ENCODE results near the gene PTCD1. TPM values are rescaled to one million over a fixed set of nuclear protein-coding genes. Genes with fewer than 3 reads are reported as not detected.
A peak's percentile ranks its signal among the peaks of the same experiment; 100 is the strongest.

The PTCD1 gene
- total and polyA plus RNA-seq, 9 of the 15 experiments (the other 6 are each of a cell fraction or from before 2014, with no cell fraction given) = 0.46 to 17.1 (median 6.2) TPM

GRCh38 chr7:99437946-99438572, 539 bp downstream of the PTCD1 start (continued):
- TF ChIP-seq, protein P1, sequence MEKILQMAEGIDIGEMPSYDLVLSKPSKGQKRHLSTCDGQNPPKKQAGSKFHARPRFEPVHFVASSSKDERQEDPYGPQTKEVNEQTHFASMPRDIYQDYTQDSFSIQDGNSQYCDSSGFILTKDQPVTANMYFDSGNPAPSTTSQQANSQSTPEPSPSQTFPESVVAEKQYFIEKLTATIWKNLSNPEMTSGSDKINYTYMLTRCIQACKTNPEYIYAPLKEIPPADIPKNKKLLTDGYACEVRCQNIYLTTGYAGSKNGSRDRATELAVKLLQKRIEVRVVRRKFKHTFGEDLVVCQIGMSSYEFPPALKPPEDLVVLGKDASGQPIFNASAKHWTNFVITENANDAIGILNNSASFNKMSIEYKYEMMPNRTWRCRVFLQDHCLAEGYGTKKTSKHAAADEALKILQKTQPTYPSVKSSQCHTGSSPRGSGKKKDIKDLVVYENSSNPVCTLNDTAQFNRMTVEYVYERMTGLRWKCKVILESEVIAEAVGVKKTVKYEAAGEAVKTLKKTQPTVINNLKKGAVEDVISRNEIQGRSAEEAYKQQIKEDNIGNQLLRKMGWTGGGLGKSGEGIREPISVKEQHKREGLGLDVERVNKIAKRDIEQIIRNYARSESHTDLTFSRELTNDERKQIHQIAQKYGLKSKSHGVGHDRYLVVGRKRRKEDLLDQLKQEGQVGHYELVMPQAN (IDR thresholded peaks at IDR 0.05; ENCODE audit: borderline replicate concordance) = peak; percentile 65
- TF ChIP-seq ADNP (tag; IDR thresholded peaks at IDR 0.05) = peak; percentile 85
- TF ChIP-seq RCOR1 (IDR thresholded peaks at IDR 0.05; ENCODE audit: borderline replicate concordance in 1 of 2, low read depth in 2 of 2, low read length in 2 of 2) = 0 out of 4 replicates have a peak, but pooled peaks of 1 of the 2 experiments have one; percentile 14
- no peak for TF ChIP-seq U2AF1 (optimal IDR thresholded peaks at IDR 0.05; ENCODE audit: low read depth, low read length)
- 0 out of 2 replicates have a peak, but pooled peaks have one; percentile 7 for TF ChIP-seq DPF2 (IDR thresholded peaks at IDR 0.05)
- TF ChIP-seq NFE2 (IDR thresholded peaks at IDR 0.05; ENCODE audit: low read depth) = no peak
- TF ChIP-seq ZNF121 (CRISPR knock-in tag; conservative IDR thresholded peaks at IDR 0.05) = 0 out of 2 replicates have a peak, but pooled peaks have one; percentile 36
- 0 out of 2 replicates have a peak, but pooled peaks have one; percentile 5 for TF ChIP-seq TCF7 (IDR thresholded peaks at IDR 0.05; ENCODE audit: borderline replicate concordance)
- peak; percentile 3; the same call in 1 of the 2 replicates for TF ChIP-seq NFIC (IDR thresholded peaks at IDR 0.05)
- TF ChIP-seq ETS2 (tag; IDR thresholded peaks at IDR 0.05; ENCODE audit: borderline replicate concordance, poor library complexity, severe bottlenecking) = no peak
- no peak for TF ChIP-seq E2F3 (CRISPR knock-in tag; IDR thresholded peaks at IDR 0.05)
- peak in 1 of 2 experiments; percentile 60; a peak in 1 of 4 replicates for TF ChIP-seq ARNT (IDR thresholded peaks at IDR 0.05)
- 0 out of 2 replicates have a peak, but pooled peaks have one; percentile 49 for TF ChIP-seq ZBTB43 (CRISPR knock-in tag; IDR thresholded peaks at IDR 0.05)
- TF ChIP-seq MYC (IDR thresholded peaks at IDR 0.05; ENCODE audit: low read depth, low read length) = no peak
- peak; percentile 40; the same call in 1 of the 2 replicates for TF ChIP-seq MYC (CRISPR knock-in tag; IDR thresholded peaks at IDR 0.05; ENCODE audit: borderline replicate concordance, low read depth)
- TF ChIP-seq SAP30 (IDR thresholded peaks at IDR 0.05; ENCODE audit: borderline replicate concordance, insufficient read depth, low read depth, low read length, poor library complexity, severe bottlenecking) = peak; percentile 59
- TF ChIP-seq NCOA1 (IDR thresholded peaks at IDR 0.05; ENCODE audit: low read depth) = 0 out of 2 replicates have a peak, but pooled peaks have one; percentile 24
- TF ChIP-seq NBN (IDR thresholded peaks at IDR 0.05; ENCODE audit: low read depth) = 0 out of 2 replicates have a peak, but pooled peaks have one; percentile 23
